Activated CD4-positive, alpha-beta memory T cell treated with anti-CD3 and anti-CD28 coated beads, Interleukin-2, amount 10 ng/mL, durations not matched to agents 7 days and 5 days (primary cell): ENCODE results near the gene CHD3. TPM values are rescaled to one million over a fixed set of nuclear protein-coding genes. Genes with fewer than 3 reads are reported as not detected.
A peak's percentile ranks its signal among the peaks of the same experiment; 100 is the strongest.

Experiments used
- CTCF ChIA-PET: fragments of 350-600 bp; sonication (Branson Sonifier 250); formaldehyde crosslinking; loops from one replicate; lab custom pipeline; 2021; ENCODE audit warnings: antibody characterized with exemption, inconsistent platforms; lab: Charles Lee
- POLR2A ChIA-PET: fragments of 350-600 bp; sonication (Branson Sonifier 250); formaldehyde crosslinking; loops from one replicate; lab custom pipeline; 2021; ENCODE audit warnings: antibody characterized with exemption; lab: Charles Lee
- DNase-seq: peaks from one replicate; pipeline ENCODE4 v3.0.0-alpha.2; 2020
- H3K27ac Mint-ChIP-seq: one replicate; pipeline ENCODE4 v1.8.0; 2021; ENCODE audit warnings: mild to moderate bottlenecking, mixed read lengths
- H3K27me3 Mint-ChIP-seq: one replicate; pipeline ENCODE4 v1.8.0; 2021; ENCODE audit warnings: mixed read lengths
- H3K36me3 Mint-ChIP-seq: one replicate; pipeline ENCODE4 v1.8.0; 2021; ENCODE audit warnings: low read depth, mixed read lengths
- H3K4me1 Mint-ChIP-seq: one replicate; pipeline ENCODE4 v1.8.0; 2021; ENCODE audit warnings: mixed read lengths
- H3K4me3 Mint-ChIP-seq: one replicate; pipeline ENCODE4 v1.8.0; 2021; ENCODE audit warnings: mild to moderate bottlenecking, mixed read lengths
- H3K9me3 Mint-ChIP-seq: one replicate; pipeline ENCODE4 v1.8.0; 2021; ENCODE audit warnings: mixed read lengths
- total RNA-seq, 2 experiments: library from RNA; stranded (reverse); gene quantifications; one replicate each; pipeline ENCODE4 v1.2.3, GENCODE V29; 2021

CHD3 gene
- total RNA-seq, 2 experiments from 2014 or later = 127 to 131 TPM

DNA sequence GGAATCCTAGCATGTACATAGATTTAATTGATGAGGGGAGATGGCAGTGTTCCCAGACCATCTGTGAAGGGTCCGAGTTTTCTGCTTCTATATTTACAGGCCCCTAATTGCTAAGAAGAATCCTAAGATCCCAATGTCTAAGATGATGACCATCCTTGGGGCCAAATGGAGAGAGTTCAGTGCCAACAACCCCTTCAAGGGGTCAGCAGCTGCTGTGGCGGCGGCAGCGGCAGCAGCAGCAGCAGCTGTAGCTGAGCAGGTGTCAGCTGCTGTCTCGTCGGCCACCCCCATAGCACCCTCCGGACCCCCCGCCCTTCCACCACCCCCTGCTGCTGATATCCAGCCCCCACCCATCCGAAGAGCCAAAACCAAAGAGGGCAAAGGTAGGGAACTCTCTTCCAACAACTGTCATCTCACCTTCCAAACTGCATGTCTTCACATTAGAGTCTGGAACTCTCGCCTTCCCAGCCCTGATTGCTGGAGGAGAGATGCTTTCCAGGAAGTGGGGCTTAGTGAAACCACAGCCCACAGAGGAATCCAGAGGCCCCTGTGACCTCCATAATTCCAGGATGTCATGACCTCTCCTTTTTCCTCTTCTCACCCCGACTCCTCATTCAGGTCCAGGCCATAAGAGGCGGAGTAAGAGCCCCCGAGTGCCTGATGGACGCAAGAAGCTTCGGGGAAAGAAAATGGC, 4.7 kb downstream of the CHD3 start:
- no peak for DNase-seq
- H3K36me3 Mint-ChIP-seq = peaks cover 74% of the 10 kb centered on the region

DNA sequence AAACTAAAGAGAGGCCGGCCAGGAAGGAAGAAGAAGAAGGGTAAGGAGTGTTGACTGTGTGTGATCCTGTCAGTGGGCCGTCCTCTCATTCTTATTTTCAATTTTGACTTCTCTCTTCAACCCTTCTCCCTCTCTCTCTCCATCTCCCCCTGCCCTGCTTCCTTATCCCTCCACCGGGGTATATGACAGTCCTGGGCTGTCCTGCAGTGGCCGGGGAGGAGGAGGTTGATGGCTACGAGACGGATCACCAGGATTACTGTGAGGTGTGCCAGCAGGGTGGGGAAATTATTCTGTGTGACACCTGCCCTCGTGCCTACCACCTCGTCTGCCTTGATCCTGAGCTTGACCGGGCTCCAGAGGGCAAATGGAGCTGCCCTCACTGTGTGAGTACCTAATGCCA, 5.6 kb downstream of the CHD3 start:
- peaks cover 82% of the 10 kb centered on the region for H3K36me3 Mint-ChIP-seq
- H3K27me3 Mint-ChIP-seq = no peaks in the 10 kb centered on the region
- no peak for DNase-seq
- ChIA-PET CTCF (no interaction called here), POLR2A (no interaction called here)
- H3K4me3 Mint-ChIP-seq = no peak overlapping the region
- no peaks in the 10 kb centered on the region for H3K9me3 Mint-ChIP-seq
- no peak overlapping the region for H3K27ac Mint-ChIP-seq
- peaks cover 5% of the 10 kb centered on the region for H3K4me1 Mint-ChIP-seq

More for the DNA sequence above, 4.7 kb downstream of the CHD3 start:
- ChIA-PET CTCF (no interaction called here), POLR2A (no interaction called here)
- Mint-ChIP-seq H3K4me1 (peaks cover 5% of the 10 kb centered on the region), H3K4me3 (no peak overlapping the region), H3K27ac (no peak overlapping the region), H3K27me3 (no peaks in the 10 kb centered on the region), H3K9me3 (no peaks in the 10 kb centered on the region)

DNA sequence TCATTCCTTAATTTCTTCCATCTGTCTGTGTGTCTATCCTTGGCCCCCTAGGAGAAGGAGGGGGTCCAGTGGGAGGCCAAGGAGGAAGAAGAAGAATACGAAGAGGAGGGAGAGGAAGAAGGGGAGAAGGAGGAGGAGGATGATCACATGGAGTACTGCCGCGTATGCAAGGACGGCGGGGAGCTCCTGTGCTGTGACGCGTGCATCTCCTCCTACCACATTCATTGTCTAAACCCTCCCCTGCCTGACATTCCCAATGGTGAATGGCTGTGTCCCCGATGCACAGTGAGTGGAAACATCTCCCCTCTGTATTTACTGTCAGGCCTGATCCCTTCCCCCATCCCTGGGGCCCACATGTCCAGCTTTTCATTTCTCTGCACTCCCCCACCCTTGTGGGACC, 6.3 kb downstream of the CHD3 start:
- peak overlapping the region; percentile 32 for H3K27ac Mint-ChIP-seq
- H3K4me3 Mint-ChIP-seq = no peak overlapping the region
- ChIA-PET POLR2A (no interaction called here), CTCF (interaction anchor here (1.2 kb wide), 1 partner anchor 96 kb away, joined by 3 read pairs; no protein-coding TSS in a partner anchor)
- no peak for DNase-seq
- peaks cover 5% of the 10 kb centered on the region for H3K4me1 Mint-ChIP-seq
- H3K27me3 Mint-ChIP-seq = no peaks in the 10 kb centered on the region
- H3K9me3 Mint-ChIP-seq = no peaks in the 10 kb centered on the region
- peaks cover 83% of the 10 kb centered on the region for H3K36me3 Mint-ChIP-seq

DNA sequence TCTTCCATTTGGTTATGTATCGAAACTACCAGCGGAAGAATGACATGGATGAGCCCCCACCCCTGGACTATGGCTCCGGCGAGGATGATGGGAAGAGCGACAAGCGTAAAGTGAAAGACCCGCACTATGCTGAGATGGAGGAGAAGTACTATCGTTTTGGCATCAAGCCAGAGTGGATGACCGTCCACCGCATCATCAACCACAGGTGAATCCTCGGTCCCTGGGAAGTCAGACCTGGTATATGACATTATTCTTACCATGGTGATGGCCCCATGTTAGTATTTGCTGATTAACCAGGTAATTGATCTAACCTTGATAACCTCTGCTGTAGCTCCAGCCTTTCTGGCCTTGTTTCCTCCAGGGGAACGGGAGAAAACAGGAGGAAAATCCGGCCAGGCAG, 8.5 kb downstream of the CHD3 start:
- Mint-ChIP-seq H3K9me3 (no peaks in the 10 kb centered on the region), H3K4me3 (no peak overlapping the region), H3K4me1 (peaks cover 5% of the 10 kb centered on the region), H3K36me3 (peaks cover 84% of the 10 kb centered on the region), H3K27ac (no peak overlapping the region), H3K27me3 (no peaks in the 10 kb centered on the region)
- POLR2A ChIA-PET = no interaction called here
- no peak for DNase-seq
- CTCF ChIA-PET = interaction anchor here (1.1 to 2.5 kb wide), 4 partner anchors 34 to 144 kb away, joined by 3 to 13 read pairs (median 6); partner anchors contain the start of gene NAA38

DNA sequence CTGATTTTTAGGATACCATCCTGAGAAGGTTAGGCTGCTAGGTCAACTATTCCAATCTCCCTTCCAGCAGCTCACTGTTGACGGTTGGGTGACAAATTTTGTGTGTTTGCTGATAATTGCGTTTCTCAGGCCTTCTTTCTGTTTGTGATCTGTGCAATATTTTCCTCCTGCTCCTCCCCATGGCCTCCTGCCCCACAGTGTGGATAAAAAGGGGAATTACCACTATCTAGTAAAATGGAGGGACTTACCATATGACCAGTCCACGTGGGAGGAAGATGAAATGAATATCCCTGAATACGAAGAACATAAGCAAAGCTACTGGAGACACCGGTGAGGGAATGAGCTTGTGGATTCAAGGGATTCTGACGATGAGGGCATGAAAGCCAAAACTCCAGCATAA, 9.2 kb downstream of the CHD3 start:
- Mint-ChIP-seq H3K36me3 (peaks cover 88% of the 10 kb centered on the region), H3K27me3 (no peaks in the 10 kb centered on the region), H3K4me1 (peaks cover 5% of the 10 kb centered on the region), H3K27ac (no peak overlapping the region), H3K4me3 (no peak overlapping the region), H3K9me3 (no peaks in the 10 kb centered on the region)
- POLR2A ChIA-PET = interaction anchor here (1.1 to 1.2 kb wide), 2 partner anchors 9 to 12 kb away, joined by 3 read pairs; partner anchors contain the start of gene CHD3
- CTCF ChIA-PET = interaction anchor here (0.6 to 2.5 kb wide), 6 partner anchors 23 to 143 kb away, joined by 3 to 13 read pairs (median 4); partner anchors contain the start of gene NAA38
- no peak for DNase-seq

DNA sequence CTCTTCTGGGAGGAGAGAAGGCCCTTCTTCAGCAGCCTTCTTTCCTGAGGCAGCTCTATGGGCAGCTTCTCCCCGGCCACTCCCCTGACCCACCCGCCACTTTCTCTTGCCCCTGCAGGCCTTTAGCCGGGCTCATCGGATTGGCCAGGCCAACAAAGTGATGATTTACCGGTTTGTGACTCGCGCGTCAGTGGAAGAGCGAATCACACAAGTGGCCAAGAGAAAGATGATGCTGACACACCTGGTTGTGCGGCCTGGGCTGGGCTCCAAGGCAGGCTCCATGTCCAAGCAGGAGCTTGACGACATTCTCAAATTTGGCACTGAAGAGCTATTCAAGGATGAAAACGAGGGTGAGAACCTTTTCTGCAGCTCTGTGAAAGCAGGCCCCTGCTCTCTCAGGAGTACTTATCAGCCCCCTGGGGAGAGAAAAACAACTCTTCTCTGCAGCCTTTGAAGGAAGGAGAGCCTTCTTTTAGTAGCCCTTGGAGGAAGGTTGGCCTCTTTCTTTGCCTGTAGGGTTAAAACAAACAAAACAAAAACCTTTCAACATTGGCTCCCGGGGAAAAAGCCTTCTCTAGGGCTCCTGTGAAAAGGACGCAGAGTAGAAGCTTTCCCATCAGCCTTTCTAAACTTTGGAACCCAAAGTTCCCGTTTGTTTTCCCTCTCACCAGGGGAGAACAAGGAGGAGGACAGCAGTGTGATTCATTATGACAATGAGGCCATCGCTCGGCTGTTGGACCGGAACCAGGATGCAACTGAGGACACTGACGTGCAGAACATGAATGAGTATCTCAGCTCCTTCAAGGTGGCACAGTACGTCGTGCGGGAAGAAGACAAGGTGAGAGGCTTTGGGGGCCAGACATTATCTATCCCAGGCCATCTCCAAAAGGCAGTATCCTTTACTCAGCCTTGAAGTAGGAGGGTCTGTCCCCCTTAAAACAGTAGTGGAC, 14.8 kb downstream of the CHD3 start:
- H3K36me3 Mint-ChIP-seq = peaks cover 91% of the 10 kb centered on the region

DNA sequence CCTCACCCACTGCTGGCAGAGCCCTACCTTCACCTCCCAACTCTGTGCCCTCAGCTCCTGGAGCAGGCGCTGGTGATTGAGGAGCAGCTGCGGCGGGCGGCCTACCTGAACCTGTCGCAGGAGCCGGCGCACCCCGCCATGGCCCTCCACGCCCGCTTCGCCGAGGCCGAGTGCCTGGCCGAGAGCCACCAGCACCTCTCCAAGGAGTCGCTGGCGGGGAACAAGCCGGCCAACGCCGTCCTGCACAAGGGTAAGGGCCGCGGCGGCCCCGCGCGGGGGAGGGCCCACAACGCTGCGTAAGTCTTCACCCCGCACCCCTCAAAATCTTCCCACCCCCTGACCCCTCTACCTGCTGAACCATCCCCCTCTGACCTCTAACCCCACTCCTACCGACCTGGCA, 20.5 kb downstream of the CHD3 start:
- CTCF ChIA-PET = no interaction called here
- no peaks in the 10 kb centered on the region for H3K27me3 Mint-ChIP-seq
- POLR2A ChIA-PET = no interaction called here
- H3K27ac Mint-ChIP-seq = no peak overlapping the region
- no peak for DNase-seq
- no peaks in the 10 kb centered on the region for H3K9me3 Mint-ChIP-seq
- no peak overlapping the region for H3K4me3 Mint-ChIP-seq
- peaks cover 12% of the 10 kb centered on the region for H3K4me1 Mint-ChIP-seq
- peaks cover 75% of the 10 kb centered on the region for H3K36me3 Mint-ChIP-seq

More for the DNA sequence above, 14.8 kb downstream of the CHD3 start:
- ChIA-PET CTCF (interaction anchor here (1.5 to 1.7 kb wide), 2 partner anchors 10 to 86 kb away, joined by 3 to 6 read pairs; no protein-coding TSS in a partner anchor), POLR2A (no interaction called here)
- Mint-ChIP-seq H3K9me3 (no peaks in the 10 kb centered on the region), H3K4me1 (no peaks in the 10 kb centered on the region), H3K27me3 (no peaks in the 10 kb centered on the region), H3K4me3 (no peak overlapping the region), H3K27ac (no peak overlapping the region)
- no peak for DNase-seq

DNA sequence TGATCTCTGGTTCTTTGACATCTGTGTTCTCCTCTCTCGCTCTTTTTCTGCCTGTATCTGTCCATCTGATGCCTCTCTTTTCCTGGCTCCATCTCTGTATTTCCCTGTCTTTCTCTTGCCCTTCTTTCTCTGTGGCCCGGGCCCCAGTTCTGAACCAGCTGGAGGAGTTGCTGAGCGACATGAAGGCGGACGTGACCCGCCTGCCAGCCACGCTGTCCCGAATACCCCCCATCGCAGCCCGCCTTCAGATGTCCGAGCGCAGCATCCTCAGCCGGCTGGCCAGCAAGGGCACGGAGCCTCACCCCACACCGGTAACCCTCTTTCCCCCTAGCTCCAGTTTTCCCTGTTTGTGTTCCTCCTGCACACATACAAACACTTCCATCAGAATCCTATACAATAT, 21.7 kb downstream of the CHD3 start:
- no peak for DNase-seq
- no peak overlapping the region for H3K4me3 Mint-ChIP-seq
- H3K27ac Mint-ChIP-seq = no peak overlapping the region
- CTCF ChIA-PET = interaction anchor here (4.7 kb wide), 1 partner anchor 78 kb away, joined by 104 read pairs; no protein-coding TSS in a partner anchor
- peaks cover 21% of the 10 kb centered on the region for H3K4me1 Mint-ChIP-seq
- POLR2A ChIA-PET = no interaction called here
- H3K9me3 Mint-ChIP-seq = no peaks in the 10 kb centered on the region
- no peaks in the 10 kb centered on the region for H3K27me3 Mint-ChIP-seq
- peaks cover 65% of the 10 kb centered on the region for H3K36me3 Mint-ChIP-seq

DNA sequence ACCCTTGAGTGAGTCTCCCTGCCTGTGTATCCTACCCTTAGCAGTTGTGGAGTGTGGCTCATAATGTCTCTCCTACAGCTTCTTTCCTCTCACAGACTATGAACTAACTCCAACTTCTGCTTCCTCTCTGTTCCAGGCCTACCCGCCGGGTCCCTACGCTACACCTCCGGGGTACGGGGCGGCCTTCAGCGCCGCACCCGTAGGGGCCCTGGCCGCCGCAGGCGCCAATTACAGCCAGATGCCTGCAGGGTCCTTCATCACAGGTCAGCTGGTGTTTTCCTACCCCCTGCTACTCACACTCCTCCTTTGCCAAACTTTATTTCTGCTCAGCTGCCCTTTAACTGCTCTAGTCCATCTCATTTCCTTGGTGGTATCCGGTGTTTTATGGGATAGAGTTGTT, 22.1 kb downstream of the CHD3 start:
- peaks cover 62% of the 10 kb centered on the region for H3K36me3 Mint-ChIP-seq
- H3K4me1 Mint-ChIP-seq = peaks cover 25% of the 10 kb centered on the region
- ChIA-PET CTCF (interaction anchor here (4.7 kb wide), 1 partner anchor 78 kb away, joined by 104 read pairs; no protein-coding TSS in a partner anchor), POLR2A (no interaction called here)
- DNase-seq = no peak
- H3K27me3 Mint-ChIP-seq = no peaks in the 10 kb centered on the region
- no peaks in the 10 kb centered on the region for H3K9me3 Mint-ChIP-seq
- no peak overlapping the region for H3K4me3 Mint-ChIP-seq
- H3K27ac Mint-ChIP-seq = no peak overlapping the region

DNA sequence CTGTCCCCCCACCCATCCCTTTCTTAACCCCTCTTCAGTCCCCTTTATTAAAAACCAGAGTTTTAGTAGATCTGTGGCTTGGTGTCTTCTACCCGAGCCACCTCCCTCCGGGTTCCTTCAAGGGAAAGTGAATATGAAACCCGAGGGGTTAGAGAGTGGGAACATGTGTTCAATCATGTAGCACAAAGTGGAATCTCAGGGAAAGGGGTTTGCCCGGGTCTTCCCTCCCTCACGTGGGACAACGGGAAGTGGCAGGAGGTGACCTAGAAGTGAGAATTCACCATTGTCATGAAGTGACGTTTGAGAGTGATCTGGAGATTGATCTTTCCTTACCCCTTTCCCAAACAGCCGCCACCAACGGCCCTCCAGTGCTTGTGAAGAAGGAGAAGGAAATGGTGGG, 22.5 kb downstream of the CHD3 start:
- DNase-seq = no peak
- no peak overlapping the region for H3K27ac Mint-ChIP-seq
- peaks cover 58% of the 10 kb centered on the region for H3K36me3 Mint-ChIP-seq
- ChIA-PET CTCF (interaction anchor here (2.8 to 4.7 kb wide), 3 partner anchors 77 to 130 kb away, joined by 10 to 104 read pairs (median 19); no protein-coding TSS in a partner anchor), POLR2A (no interaction called here)
- no peaks in the 10 kb centered on the region for H3K27me3 Mint-ChIP-seq
- no peak overlapping the region for H3K4me3 Mint-ChIP-seq
- H3K9me3 Mint-ChIP-seq = no peaks in the 10 kb centered on the region
- H3K4me1 Mint-ChIP-seq = peaks cover 25% of the 10 kb centered on the region

DNA sequence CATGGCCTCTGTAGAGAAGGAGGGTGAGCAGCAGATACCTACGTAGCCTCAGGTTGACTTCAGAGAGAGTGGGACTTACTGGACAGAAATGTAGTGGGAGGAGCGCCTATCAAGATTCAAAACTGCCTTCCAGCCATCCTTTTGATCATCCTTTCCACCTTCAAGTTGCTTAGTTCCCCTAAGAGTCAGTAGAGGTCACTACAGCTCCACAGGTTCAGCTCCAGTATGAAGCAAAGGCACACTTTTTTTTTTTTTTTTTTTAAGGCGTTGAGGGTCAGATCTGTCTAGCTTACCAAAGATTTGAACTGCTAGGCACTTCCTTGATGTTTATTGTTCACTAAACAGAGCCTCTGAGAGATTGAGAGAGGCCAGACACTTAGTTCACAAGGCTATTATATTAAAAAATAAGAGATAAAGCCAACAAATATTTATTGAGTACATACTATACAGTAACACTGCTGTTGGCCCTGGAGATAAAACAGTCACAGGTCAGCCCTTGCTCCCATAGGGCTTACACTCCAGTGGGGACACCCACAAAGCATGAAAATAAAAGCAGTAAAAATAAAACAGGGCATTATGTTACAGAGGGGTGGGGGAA, 24.4 kb downstream of the CHD3 start:
- no peaks in the 10 kb centered on the region for H3K27me3 Mint-ChIP-seq
- H3K4me1 Mint-ChIP-seq = peaks cover 35% of the 10 kb centered on the region
- no peaks in the 10 kb centered on the region for H3K9me3 Mint-ChIP-seq
- ChIA-PET CTCF (interaction anchor here (0.6 to 4.7 kb wide), 25 partner anchors 9 to 225 kb away, joined by 3 to 104 read pairs (median 5); partner anchors contain the start of genes CNTROB, GUCY2D, KCNAB3 and TRAPPC1), POLR2A (interaction anchor here (0.9 to 2.4 kb wide), 4 partner anchors 19 to 80 kb away, joined by 3 to 13 read pairs (median 8); partner anchors contain the start of genes CNTROB and TRAPPC1)
- no peak overlapping the region for H3K4me3 Mint-ChIP-seq
- peaks cover 40% of the 10 kb centered on the region for H3K36me3 Mint-ChIP-seq
- peak; percentile 49 for DNase-seq
- peak overlapping the region; percentile 57 for H3K27ac Mint-ChIP-seq

DNA sequence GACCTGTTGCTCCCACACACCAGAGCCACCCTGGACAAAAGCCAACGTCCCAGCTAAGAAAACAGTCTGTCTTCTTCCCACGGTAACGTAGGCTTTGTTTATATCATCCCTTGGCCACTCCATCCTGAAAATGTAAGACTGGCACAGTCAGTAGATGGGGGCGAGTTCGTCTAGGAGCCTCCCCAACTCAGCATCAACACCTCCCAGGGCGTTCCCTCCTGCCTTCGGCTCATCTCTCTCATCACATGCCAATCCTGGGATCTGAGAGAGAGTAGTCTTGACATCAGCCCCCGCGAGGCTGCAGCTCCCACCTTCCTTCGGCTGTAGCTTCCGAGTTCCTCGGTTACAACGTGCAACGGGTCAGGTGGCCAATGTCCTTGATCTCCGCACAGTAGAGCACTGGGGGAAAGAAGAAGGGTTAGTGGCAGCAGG, 26.6 kb downstream of the CHD3 start:
- H3K9me3 Mint-ChIP-seq = no peaks in the 10 kb centered on the region
- DNase-seq = no peak
- peak overlapping the region; percentile 90 for H3K4me3 Mint-ChIP-seq
- peaks cover 23% of the 10 kb centered on the region for H3K36me3 Mint-ChIP-seq
- ChIA-PET CTCF (interaction anchor here (0.9 to 7.9 kb wide), 11 partner anchors 14 to 145 kb away, joined by 3 to 90 read pairs (median 5); partner anchors contain the start of gene KCNAB3), POLR2A (interaction anchor here (0.7 to 10.4 kb wide), 15 partner anchors 9 to 274 kb away, joined by 3 to 144 read pairs (median 5); partner anchors contain the start of genes CHD3, CNTROB, KCNAB3 and TP53)
- H3K27ac Mint-ChIP-seq = peak overlapping the region; percentile 88
- peaks cover 35% of the 10 kb centered on the region for H3K4me1 Mint-ChIP-seq
- H3K27me3 Mint-ChIP-seq = no peaks in the 10 kb centered on the region
